ENCODE data around the gene PDE4B. TPM values are rescaled to one million over a fixed set of nuclear protein-coding genes. Genes with fewer than 3 reads are reported as not detected.

Gene PDE4B
- total RNA-seq, 2 donors from 2014 or later: 114 to 132 TPM

DNA sequence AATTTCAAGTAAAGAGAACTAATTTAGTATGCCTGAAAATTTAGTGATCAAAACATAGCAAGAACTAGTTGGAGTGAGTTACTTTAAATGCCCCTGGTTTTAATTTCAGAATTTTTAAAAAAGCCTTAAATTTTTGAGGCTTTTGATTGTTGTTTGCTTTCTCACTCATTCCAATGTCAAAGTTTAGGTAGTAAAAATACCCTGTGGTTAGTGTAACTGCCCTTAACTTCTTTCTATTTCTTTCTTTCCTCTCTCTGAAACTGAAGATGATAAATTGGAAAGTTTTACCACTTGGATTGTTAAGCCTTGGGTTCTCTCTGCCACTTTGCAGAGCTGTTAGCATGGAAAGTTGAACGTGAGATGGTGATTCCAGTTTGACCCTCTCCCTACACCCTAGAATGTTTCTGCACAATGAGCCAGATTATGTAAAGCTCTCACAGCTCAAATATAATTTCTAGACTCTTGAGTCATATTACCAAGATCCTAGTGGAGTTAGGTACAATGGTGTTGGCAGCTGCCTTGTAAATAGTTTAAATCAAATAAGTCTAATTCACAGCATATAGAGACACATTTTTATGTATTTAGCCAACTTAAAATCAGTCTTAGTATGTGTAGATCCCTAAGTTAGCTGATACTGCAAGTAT, 548.9 kb downstream of the PDE4B start:
- Mint-ChIP-seq H3K36me3 (ENCODE audit: low read depth) (no peaks in the 10 kb centered on the region), H3K4me1 (peaks cover 58% of the 10 kb centered on the region)

DNA sequence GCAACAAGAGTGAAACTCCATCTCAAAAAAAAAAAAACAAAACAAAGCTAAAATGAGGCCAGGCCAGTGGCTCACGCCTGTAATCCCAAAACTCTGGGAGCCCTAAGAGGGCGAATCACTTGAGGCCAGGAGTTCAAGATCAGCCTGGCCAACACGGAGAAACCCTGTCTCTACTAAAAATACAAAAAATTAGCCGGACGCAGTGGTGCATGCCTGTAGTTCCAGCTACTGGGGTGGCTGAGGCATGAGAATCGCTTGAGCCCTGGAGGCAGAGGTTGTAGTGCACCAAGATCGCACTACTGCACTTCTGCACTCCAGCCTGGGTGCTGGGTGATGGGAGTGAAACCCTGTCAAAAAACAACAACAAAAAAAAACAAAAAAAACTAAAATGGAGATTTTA, 550.0 kb downstream of the PDE4B start:
- Mint-ChIP-seq H3K4me3 (peak overlapping the region; percentile 85), H3K27me3 (no peaks in the 10 kb centered on the region), H3K36me3 (ENCODE audit: low read depth) (peaks cover 3% of the 10 kb centered on the region), H3K4me1 (peaks cover 53% of the 10 kb centered on the region), H3K27ac (peak overlapping the region; percentile 91)
- no peaks in the 10 kb centered on the region for H3K9me3 ChIP-seq (ENCODE audit: control insufficient read depth, low read length, poor library complexity, severe bottlenecking)
- DNase-seq: no peak
- peak; percentile 68 for ATAC-seq

More for the DNA sequence above, 548.9 kb downstream of the PDE4B start:
- peak overlapping the region; percentile 98 for H3K27ac Mint-ChIP-seq
- no peaks in the 10 kb centered on the region for H3K9me3 ChIP-seq (ENCODE audit: control insufficient read depth, low read length, poor library complexity, severe bottlenecking)
- peak overlapping the region; percentile 58 for H3K4me3 Mint-ChIP-seq
- no peak for DNase-seq
- no peak for ATAC-seq
- no peaks in the 10 kb centered on the region for H3K27me3 Mint-ChIP-seq

DNA sequence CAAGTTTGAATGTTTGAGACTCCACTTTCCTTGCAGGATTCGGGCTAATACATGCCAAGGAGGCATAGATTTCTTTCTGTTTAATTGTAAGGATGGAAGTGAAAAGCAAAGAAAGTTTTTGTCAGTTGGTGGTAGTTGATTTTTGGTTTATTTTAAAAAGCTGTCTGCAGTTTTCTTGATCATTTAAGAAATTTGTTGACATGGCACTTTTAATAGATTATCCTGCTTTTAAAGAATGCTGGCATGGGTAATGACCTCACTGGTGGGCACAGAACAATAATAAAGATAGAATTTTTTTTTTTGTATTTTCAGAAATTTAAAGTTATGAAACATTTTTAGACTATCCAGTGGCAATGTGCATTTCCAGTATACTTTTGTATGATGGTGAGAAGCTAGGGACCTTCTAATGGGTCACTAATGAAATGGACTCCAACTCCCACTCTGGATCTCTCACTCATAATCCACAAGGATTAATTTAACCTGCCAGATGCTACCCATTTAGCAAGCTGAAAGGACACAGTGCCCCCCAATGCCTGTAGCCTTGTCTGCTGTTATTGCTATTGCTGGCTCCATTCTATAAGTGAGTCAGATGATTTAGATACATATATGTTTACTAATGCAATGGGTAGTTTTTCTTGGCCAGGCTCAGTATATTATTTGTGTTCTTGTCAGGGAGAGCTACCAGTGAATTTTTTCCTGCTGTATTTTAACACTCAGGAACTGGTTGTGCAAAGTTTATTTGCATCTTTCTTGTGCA, 551.1 kb downstream of the PDE4B start:
- H3K4me3 Mint-ChIP-seq: peak overlapping the region; percentile 85
- peaks cover 3% of the 10 kb centered on the region for H3K36me3 Mint-ChIP-seq (ENCODE audit: low read depth)
- no peak for ATAC-seq

DNA sequence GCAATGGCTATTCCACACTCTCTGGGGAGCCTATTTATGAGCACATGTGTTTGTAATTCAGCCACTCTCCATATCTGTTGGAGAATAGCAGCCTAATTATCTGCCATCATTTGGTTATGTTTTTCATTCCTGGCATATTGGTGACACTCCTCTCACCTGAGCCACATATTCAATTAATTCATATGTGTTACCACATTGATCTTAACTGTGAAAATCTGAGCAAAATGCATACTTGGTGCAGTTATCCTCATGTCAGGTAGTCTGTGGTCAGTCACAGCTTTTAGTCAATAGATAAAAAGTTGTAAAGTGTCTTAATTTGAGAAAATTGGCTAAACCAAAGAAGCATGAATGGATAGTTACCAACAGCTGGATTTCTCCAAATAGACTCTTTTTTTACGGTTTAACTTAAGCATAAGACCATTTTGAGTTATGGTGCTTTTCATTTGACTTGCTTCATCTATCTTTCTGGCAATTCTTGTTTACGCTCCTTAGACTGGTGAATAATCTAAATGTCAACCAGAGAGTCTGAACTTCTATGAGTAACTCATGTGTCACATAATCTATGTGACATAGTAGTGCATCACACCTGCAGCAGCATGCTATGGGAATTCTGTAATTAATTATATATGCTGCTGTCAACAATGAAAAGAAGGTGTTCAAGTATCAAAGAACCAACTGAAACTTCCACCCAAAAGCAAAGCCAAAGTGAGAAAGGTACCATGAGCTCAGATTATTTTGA, 553.5 kb downstream of the PDE4B start:
- Mint-ChIP-seq H3K36me3 (ENCODE audit: low read depth) (peaks cover 3% of the 10 kb centered on the region), H3K27me3 (no peaks in the 10 kb centered on the region), H3K27ac (peak overlapping the region; percentile 94), H3K4me1 (peaks cover 55% of the 10 kb centered on the region), H3K4me3 (peak overlapping the region; percentile 69)
- H3K9me3 ChIP-seq (ENCODE audit: control insufficient read depth, low read length, poor library complexity, severe bottlenecking): no peaks in the 10 kb centered on the region
- DNase-seq (no peak), ATAC-seq (no peak)

More for the DNA sequence above, 551.1 kb downstream of the PDE4B start:
- H3K9me3 ChIP-seq (ENCODE audit: control insufficient read depth, low read length, poor library complexity, severe bottlenecking): no peaks in the 10 kb centered on the region
- peak overlapping the region; percentile 91 for H3K27ac Mint-ChIP-seq
- no peak for DNase-seq
- no peaks in the 10 kb centered on the region for H3K27me3 Mint-ChIP-seq
- peaks cover 53% of the 10 kb centered on the region for H3K4me1 Mint-ChIP-seq

DNA sequence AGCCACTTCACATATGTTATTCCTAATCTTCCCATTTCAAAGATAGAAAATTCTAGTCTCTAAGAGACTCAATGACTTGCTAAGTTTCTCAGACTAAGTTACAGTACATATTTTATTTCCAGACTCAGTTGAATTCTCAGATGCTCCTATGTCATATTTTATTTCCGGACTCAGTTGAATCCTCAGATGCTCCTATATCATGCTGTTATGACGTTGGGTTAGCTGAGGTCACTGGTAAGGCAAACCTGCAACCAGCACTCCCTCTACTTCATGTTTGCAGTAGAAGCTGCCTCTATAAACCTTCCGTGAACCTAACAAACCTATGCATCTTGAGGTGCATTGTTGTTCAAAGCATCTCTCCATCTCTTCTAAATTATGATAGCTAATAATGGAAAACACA, 554.2 kb downstream of the PDE4B start:
- Mint-ChIP-seq H3K36me3 (ENCODE audit: low read depth) (peaks cover 3% of the 10 kb centered on the region), H3K27ac (peak overlapping the region; percentile 94), H3K27me3 (no peaks in the 10 kb centered on the region), H3K4me1 (peaks cover 55% of the 10 kb centered on the region), H3K4me3 (peak overlapping the region; percentile 69)
- H3K9me3 ChIP-seq (ENCODE audit: control insufficient read depth, low read length, poor library complexity, severe bottlenecking): no peaks in the 10 kb centered on the region
- ATAC-seq (no peak), DNase-seq (no peak)

DNA sequence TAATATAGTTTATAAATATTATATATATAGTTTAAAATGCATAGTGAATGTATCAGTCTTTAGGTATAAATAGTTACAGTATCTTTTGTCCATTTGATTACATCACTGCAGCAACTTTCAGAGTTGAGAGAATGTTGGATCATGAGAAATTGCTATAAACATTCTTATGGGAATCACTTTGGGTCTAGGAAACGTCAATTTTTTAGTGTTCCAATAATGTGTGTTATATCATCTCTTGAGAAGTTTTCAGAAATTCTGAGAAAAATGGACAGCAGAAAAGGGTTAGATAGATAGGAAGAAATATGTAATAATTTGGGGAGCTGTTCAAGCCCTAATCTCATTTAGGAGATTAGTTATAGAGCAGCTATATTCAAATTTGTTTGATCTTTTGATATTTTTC, 556.1 kb downstream of the PDE4B start:
- Mint-ChIP-seq H3K4me3 (peak overlapping the region; percentile 81), H3K27ac (peak overlapping the region; percentile 94)

DNA sequence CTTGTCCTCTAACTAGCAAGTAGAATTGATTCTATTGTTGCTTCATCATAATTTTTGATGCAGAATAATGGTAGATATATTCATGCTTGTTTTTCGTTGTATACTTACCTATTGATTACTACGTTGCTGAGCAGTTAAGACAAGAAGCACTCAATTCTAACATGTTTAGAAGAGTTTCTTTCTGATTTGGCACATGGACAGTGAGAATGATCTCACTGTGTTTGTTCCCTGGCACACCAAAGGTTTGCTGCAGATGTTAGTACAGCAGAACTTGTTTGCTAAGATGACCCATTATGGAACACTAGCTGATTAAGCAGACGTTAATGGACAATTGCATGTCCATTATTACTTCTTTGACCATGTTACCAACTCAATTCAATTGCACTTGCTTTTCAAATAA, 556.5 kb downstream of the PDE4B start:
- Mint-ChIP-seq H3K4me3 (peak overlapping the region; percentile 81), H3K27ac (peak overlapping the region; percentile 94), H3K36me3 (ENCODE audit: low read depth) (peaks cover 3% of the 10 kb centered on the region), H3K27me3 (no peaks in the 10 kb centered on the region), H3K4me1 (peaks cover 61% of the 10 kb centered on the region)
- H3K9me3 ChIP-seq (ENCODE audit: control insufficient read depth, low read length, poor library complexity, severe bottlenecking): no peaks in the 10 kb centered on the region
- DNase-seq: no peak
- ATAC-seq: no peak

More for the DNA sequence above, 556.1 kb downstream of the PDE4B start:
- peaks cover 62% of the 10 kb centered on the region for H3K4me1 Mint-ChIP-seq
- no peak for ATAC-seq
- DNase-seq: no peak
- H3K27me3 Mint-ChIP-seq: no peaks in the 10 kb centered on the region
- H3K36me3 Mint-ChIP-seq (ENCODE audit: low read depth): peaks cover 3% of the 10 kb centered on the region
- no peaks in the 10 kb centered on the region for H3K9me3 ChIP-seq (ENCODE audit: control insufficient read depth, low read length, poor library complexity, severe bottlenecking)

DNA sequence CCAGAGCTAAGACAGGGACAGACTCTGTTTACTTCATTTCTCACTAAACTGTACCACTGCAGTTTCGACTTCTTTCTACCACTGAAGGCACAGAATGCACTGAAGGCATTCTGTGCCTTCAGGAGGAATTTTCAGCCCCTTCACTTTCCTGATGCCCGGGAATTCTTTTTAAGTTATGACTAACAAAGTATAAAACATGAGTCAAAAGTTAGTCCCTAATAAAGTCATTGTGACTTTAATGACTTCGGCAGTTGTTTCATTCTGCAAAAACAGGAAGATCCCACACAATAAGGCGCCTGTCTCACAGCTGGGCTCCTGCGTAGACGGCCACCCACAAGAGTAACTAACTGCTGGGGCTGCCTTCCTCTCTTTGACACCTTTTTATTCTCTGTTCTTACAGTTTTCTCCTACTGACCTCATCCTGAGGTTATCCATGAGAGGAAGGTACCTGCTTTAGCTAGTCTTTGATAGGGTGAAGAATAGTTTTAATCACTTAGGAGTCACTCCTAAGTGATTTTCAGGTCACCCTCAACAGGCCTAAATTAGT, 557.4 kb downstream of the PDE4B start:
- Mint-ChIP-seq H3K27ac (peak overlapping the region; percentile 94), H3K27me3 (no peaks in the 10 kb centered on the region), H3K4me3 (peak overlapping the region; percentile 81), H3K4me1 (peaks cover 62% of the 10 kb centered on the region), H3K36me3 (ENCODE audit: low read depth) (peaks cover 3% of the 10 kb centered on the region)
- no peaks in the 10 kb centered on the region for H3K9me3 ChIP-seq (ENCODE audit: control insufficient read depth, low read length, poor library complexity, severe bottlenecking)
- ATAC-seq: peak; percentile 71
- DNase-seq: peak in 2 of 3 donors; percentile 28 to 41

DNA sequence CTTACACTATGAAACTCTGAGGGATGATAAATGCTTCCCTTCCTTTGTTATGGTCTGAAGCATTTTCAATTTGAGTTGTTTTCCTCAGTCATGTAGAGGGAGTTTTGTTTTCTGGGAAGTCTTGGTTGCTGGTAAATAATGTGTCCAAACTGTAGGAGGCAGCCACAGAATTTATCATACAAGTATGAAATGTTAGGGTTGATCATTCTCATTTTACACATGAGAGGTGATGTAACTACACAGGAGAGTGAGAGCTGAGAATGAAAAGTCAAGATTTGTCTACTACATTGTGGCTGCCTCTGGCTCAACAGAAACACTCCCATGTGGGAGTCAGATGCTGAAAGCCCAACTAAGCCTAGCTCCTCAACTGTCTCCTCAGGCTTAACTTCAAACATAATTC, 558.8 kb downstream of the PDE4B start:
- Mint-ChIP-seq H3K27ac (peak overlapping the region; percentile 94), H3K4me3 (peak overlapping the region; percentile 72), H3K36me3 (ENCODE audit: low read depth) (peaks cover 8% of the 10 kb centered on the region), H3K4me1 (peaks cover 65% of the 10 kb centered on the region), H3K27me3 (no peaks in the 10 kb centered on the region)
- no peak for DNase-seq
- ATAC-seq: peak; percentile 41
- H3K9me3 ChIP-seq (ENCODE audit: control insufficient read depth, low read length, poor library complexity, severe bottlenecking): no peaks in the 10 kb centered on the region

DNA sequence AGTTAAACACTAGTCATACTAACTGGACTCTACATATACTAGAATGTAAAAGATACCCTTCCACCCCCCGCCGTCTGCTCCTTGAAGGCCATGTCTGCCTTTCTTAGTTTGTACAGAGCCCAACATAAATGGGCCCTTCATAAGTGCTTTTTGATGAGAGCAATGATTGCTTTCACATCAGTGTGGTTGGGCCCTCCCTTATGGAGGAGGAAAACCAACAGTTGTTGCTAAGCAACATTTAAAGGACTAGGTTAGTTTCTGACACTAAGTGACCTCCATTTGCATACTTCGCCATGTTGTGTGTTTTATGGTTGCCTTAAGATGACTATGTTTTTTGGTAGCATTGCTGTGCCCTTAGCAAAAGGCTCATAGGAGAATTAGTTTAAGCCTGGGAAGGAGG, 559.2 kb downstream of the PDE4B start:
- ATAC-seq (peak; percentile 85), DNase-seq (peak in 2 of 3 donors; percentile 25 to 34)
- no peaks in the 10 kb centered on the region for H3K27me3 Mint-ChIP-seq
- H3K4me1 Mint-ChIP-seq: peaks cover 63% of the 10 kb centered on the region
- H3K36me3 Mint-ChIP-seq (ENCODE audit: low read depth): peaks cover 6% of the 10 kb centered on the region
- H3K9me3 ChIP-seq (ENCODE audit: control insufficient read depth, low read length, poor library complexity, severe bottlenecking): no peaks in the 10 kb centered on the region
- H3K4me3 Mint-ChIP-seq: peak overlapping the region; percentile 72
- H3K27ac Mint-ChIP-seq: peak overlapping the region; percentile 94

DNA sequence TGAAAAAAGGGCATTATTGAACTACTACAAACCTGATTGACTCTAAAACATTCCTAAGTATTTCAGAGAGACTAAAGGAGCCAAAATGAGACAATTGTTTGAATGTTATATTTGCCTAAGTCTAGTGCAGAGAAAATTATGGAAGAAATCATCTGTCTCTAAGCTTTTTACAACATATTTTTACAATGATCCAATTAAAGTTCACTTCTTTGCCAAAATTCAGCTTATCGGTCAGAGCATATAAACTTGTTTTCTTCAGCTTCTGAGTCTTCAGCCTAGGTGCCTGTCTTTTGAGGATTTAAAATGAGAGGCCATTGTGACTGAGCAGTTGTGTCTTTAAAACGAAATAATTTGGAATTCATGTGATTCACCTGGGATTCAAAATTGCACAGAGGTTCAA, 560.1 kb downstream of the PDE4B start:
- H3K4me1 Mint-ChIP-seq: peaks cover 65% of the 10 kb centered on the region
- no peaks in the 10 kb centered on the region for H3K27me3 Mint-ChIP-seq
- peak overlapping the region; percentile 68 for H3K4me3 Mint-ChIP-seq
- ATAC-seq: no peak
- H3K36me3 Mint-ChIP-seq (ENCODE audit: low read depth): peaks cover 4% of the 10 kb centered on the region
- no peak for DNase-seq
- no peaks in the 10 kb centered on the region for H3K9me3 ChIP-seq (ENCODE audit: control insufficient read depth, low read length, poor library complexity, severe bottlenecking)
- peak overlapping the region; percentile 94 for H3K27ac Mint-ChIP-seq

DNA sequence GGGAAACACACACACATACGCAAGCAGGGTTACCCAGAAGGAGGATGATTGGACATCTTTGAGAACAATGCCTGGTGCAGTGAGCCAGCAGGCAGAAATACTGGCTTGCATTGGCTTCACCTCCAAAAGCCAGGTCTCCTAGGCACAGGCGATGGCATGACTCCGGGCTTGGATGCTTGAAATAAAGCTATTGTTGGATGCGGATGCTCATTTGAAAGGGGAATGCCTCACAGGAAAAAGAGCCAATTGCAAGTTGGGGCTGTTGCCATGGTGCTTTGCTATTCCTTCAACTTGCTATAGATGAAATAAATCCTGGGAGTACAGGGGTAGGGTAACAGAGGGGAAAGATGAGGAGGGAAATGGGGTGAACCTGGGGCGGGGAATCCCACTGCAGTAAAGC, 560.6 kb downstream of the PDE4B start:
- no peaks in the 10 kb centered on the region for H3K9me3 ChIP-seq (ENCODE audit: control insufficient read depth, low read length, poor library complexity, severe bottlenecking)
- ATAC-seq: no peak
- peaks cover 67% of the 10 kb centered on the region for H3K4me1 Mint-ChIP-seq
- H3K36me3 Mint-ChIP-seq (ENCODE audit: low read depth): peaks cover 4% of the 10 kb centered on the region
- peak overlapping the region; percentile 94 for H3K27ac Mint-ChIP-seq
- DNase-seq: no peak
- H3K4me3 Mint-ChIP-seq: peak overlapping the region; percentile 68
- no peaks in the 10 kb centered on the region for H3K27me3 Mint-ChIP-seq

Measured in T-helper 17 cell (primary cell).